HCEC 1CT (cell line): ENCODE results near the gene ZCCHC3.
"Not testable (repeated sequence)": the region's sequence is repeated elsewhere in the genome, so short reads cannot be mapped to it uniquely, and the experiment has no call there.

Source experiments
- DNase-seq: peaks from one replicate; pipeline ENCODE4 v3.0.0-alpha.2; 2017

The ZCCHC3 gene

GRCh38 chr20:313948-314347 is 16.6 kb downstream of the ZCCHC3 start:
- peak; percentile 87 for DNase-seq

- DNase-seq: peak; percentile 85
Observed at GRCh38 chr20:316316-317068, 19.1 kb downstream of the ZCCHC3 start.

- peak; percentile 83 for DNase-seq
Observed at GRCh38 chr20:324177-325044, 27.0 kb downstream of the ZCCHC3 start.

- peak; percentile 93 for DNase-seq
Observed at GRCh38 chr20:325045-325888, 27.9 kb downstream of the ZCCHC3 start, which contains the start of gene SOX12. SOX12 (plus strand) TSS chr20:325552; CDS start chr20:325925, 373 bp downstream.

- peak; percentile 68 for DNase-seq
Observed at GRCh38 chr20:325889-326644, 28.7 kb downstream of the ZCCHC3 start.

GRCh38 chr20:326645-327185 is 29.3 kb downstream of the ZCCHC3 start:
- peak; percentile 55 for DNase-seq

GRCh38 chr20:327186-328026 is 30.0 kb downstream of the ZCCHC3 start:
- peak; percentile 89 for DNase-seq

- DNase-seq: peak; percentile 12
Observed at GRCh38 chr20:328027-328974, 30.9 kb downstream of the ZCCHC3 start.

GRCh38 chr20:328975-329695 is 31.8 kb downstream of the ZCCHC3 start:
- DNase-seq: no peak

GRCh38 chr20:329851-330232 is 32.5 kb downstream of the ZCCHC3 start:
- no peak for DNase-seq

- peak; percentile 77 for DNase-seq
Observed at GRCh38 chr20:330233-331149, 33.1 kb downstream of the ZCCHC3 start.

GRCh38 chr20:334578-334977 is 37.2 kb downstream of the ZCCHC3 start:
- no peak for DNase-seq

GRCh38 chr20:336040-336439 is 38.7 kb downstream of the ZCCHC3 start:
- not testable (repeated sequence) for DNase-seq

GRCh38 chr20:341682-342081 is 44.3 kb downstream of the ZCCHC3 start:
- DNase-seq: peak; percentile 95

- no peak for DNase-seq
Observed at GRCh38 chr20:343107-343506, 45.7 kb downstream of the ZCCHC3 start.

- DNase-seq: no peak
Observed at GRCh38 chr20:346033-346639, 48.8 kb downstream of the ZCCHC3 start.

GRCh38 chr20:346640-347316 is 49.4 kb downstream of the ZCCHC3 start, which contains the start of gene NRSN2:
NRSN2 (plus strand) TSS chr20:347111; CDS start chr20:349644, 2,533 bp downstream.
- peak; percentile 68 for DNase-seq
